GM12874 (cell line): ENCODE measurements around the gene PAX5.

Experiments used
- TF ChIP-seq, protein P1 (sequence below): IDR thresholded peaks from 2 replicates; pipeline ENCODE4 v1.5.1; 2011; ENCODE audit warnings: low read depth, mild to moderate bottlenecking, control low read depth, low read length, moderate library complexity; ENCODE audit not compliant: insufficient read depth

PAX5 gene

GRCh38 chr9:36866840-36867239 lies 167.2 kb downstream of the PAX5 start:
- TF ChIP-seq, protein P1, sequence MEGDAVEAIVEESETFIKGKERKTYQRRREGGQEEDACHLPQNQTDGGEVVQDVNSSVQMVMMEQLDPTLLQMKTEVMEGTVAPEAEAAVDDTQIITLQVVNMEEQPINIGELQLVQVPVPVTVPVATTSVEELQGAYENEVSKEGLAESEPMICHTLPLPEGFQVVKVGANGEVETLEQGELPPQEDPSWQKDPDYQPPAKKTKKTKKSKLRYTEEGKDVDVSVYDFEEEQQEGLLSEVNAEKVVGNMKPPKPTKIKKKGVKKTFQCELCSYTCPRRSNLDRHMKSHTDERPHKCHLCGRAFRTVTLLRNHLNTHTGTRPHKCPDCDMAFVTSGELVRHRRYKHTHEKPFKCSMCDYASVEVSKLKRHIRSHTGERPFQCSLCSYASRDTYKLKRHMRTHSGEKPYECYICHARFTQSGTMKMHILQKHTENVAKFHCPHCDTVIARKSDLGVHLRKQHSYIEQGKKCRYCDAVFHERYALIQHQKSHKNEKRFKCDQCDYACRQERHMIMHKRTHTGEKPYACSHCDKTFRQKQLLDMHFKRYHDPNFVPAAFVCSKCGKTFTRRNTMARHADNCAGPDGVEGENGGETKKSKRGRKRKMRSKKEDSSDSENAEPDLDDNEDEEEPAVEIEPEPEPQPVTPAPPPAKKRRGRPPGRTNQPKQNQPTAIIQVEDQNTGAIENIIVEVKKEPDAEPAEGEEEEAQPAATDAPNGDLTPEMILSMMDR, result 0 out of 2 replicates have a peak, but pooled peaks have one; percentile 3

DNA sequence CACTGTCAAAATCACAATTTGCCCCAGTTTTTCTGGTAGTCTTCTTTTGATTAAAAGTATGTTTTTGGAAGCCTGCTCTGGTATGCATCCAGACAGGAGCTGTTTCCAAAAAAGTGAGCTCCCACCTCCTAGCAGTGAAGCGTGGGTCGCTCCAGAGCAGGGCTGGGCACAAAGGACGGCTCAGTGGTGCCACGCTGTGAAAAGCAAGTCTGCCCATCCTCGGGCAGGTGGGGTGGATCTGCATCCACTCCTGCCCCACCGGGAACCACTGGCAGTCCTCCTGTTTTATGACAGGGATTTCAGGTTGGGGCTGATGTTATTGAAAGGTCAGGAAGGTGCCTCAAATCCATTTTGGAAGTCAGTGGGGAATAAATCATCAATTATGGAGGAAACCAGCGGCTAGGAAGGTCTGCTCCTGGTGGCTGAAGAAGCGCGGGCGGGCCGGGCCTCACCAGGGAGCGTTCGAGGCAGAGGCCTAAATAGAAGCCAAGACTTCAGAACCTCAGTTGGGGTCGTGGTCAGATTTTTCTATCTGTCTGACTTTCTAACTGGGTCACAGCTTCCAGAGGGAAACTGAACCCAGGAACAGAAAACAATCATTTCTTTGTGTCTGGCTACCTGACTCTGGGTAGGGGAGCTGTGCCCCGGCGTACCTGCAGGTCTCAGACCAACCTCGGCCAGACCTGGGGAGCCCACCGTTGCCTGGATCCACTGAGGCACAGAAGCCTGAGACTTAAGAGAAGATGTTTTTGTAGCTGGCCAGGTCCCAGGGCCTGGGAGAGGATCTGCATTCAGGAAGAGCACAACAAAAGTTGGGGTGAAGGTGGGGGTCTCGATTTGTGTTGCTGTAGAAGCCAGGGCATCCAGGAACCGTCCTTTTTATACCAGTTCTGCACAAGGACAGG lies 168.1 kb downstream of the PAX5 start:
- TF ChIP-seq, protein P1, result no peak

GRCh38 chr9:36864491-36865410 lies 169.3 kb downstream of the PAX5 start:
- TF ChIP-seq, protein P1, result no peak

DNA sequence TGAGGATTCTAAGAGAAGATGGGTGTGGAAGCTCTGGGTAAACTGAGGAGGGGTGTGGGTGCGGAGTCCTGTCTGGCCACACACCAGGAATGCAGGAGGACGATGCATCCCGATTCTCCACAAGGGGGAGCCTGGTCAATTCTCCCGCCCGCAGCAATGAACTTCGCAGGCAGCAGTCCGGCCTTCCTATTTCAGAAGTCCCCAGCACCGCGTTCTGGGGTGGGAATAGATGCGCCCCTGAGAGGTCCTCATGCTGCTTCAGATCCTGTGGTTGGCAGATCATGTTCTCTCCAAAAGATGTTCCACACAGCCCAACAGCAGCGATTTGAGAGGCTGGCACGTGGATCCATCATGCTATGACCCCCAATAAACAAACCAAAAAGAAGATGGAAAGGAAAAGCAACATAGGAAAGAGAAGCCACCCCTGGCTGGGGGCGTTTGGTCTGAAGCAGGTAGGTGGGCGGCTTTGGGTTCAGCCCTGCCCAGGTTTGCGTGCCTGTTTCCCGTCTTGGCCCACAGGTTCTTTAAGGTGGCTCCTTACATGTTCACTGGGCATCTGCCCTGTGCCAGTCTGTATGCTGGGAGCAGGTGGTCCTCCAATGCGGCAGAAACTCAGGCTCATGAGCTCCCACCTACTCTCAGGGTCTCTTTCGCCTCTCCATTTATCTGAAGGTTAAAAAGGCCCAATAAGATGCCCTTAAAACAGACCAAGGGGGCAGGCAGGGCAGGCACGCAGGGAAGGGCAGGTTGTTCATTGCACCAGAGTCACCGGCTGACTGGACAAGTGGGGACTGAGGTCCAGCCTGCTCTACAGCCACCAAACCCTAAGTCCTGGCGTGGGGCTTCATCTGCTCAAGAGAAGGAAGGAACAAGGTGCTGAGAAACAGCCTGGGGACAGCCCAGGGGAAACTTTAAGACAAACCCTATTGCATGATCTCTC lies 171.6 kb downstream of the PAX5 start:
- TF ChIP-seq, protein P1, result peak; percentile 47

DNA sequence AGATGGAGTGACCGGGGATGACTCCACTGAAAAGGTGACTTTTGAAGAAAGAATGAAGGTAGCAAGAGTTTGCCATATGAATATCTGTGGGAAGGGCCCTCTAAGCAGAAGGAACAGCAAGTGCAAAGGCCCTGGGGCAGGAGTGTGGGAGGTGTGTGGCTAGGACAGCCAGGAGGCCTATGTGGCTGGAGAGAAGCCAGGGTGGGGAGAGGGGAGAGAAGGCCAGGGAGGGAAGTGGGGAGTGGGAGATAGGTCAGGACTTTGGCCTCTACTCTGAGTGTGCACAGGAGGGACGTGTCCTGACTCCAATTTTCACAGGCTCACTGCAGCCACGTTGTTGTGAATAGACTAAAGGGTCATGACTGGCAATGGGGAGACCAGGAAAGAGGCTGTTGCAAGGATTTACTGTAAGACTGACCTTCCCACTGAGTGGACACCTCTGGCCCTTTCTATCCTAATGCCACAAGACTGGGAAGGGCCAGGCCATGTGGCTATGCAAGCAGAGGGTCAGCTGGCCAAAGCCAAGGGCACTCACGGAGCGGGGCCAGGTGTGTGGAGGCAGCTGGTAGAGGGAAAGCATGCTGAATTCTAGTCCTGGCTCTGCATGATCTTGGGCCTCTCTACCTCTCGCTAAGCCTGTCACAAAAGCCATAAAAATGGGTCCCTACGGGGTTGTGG lies 172.4 kb downstream of the PAX5 start:
- TF ChIP-seq, protein P1, result no peak

DNA sequence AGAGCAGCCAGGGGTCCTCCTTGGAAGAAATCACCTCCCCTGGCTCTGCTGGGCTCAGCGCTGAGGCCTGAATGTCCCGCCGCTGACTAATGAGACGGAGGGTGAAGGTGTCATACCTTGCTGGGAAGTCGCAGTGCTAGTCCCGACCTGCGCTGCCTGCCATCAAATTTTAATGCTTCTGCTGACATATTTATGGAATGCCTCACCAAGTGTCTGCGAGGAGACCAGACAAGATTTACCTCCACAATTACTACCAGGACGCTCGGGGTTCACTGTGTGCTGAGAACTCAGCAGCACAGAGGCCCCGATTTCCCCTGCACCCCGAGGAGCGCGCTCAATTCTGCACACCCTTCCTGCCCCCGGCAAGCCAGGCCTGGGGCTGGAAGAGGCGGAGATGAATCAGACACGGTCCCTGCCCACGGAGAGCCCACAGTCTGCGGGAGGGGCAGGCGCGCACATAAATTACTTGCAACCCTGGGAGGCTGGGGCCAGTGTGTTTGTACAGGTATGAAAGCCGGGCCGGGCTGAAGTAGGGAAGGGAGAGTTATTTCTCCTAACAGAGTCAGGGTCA lies 175.2 kb downstream of the PAX5 start:
- TF ChIP-seq, protein P1, result no peak
